Endodermal cell (in vitro differentiated cells): Measurements from ENCODE around the gene TRMT13. TPM values are rescaled to one million over a fixed set of nuclear protein-coding genes. Genes with fewer than 3 reads are reported as not detected.

Experiments used
- DNase-seq: peaks from one replicate; pipeline ENCODE4 v3.0.0-alpha.2; 2017
- H3K27ac ChIP-seq: 2 replicates; pipeline ENCODE4 v1.5.1; 2013; ENCODE audit warnings: mild to moderate bottlenecking, low read depth, low read length, moderate library complexity
- H3K27me3 ChIP-seq: 2 replicates; pipeline ENCODE4 v1.6.1; 2013; ENCODE audit warnings: mild to moderate bottlenecking, low read length, moderate library complexity; ENCODE audit not compliant: insufficient read depth, control insufficient read depth, poor library complexity, severe bottlenecking
- H3K36me3 ChIP-seq: 2 replicates; pipeline ENCODE4 v1.7.0; 2013; ENCODE audit warnings: mild to moderate bottlenecking, low read length, moderate library complexity; ENCODE audit not compliant: control insufficient read depth, insufficient read depth
- H3K4me1 ChIP-seq: one replicate; pipeline ENCODE4 v1.7.0; 2013; ENCODE audit warnings: low read length; ENCODE audit not compliant: control insufficient read depth, insufficient read depth
- H3K4me3 ChIP-seq: 2 replicates; pipeline ENCODE4 v1.5.1; 2013; ENCODE audit warnings: mild to moderate bottlenecking, low read length, moderate library complexity
- H3K9ac ChIP-seq: 2 replicates; pipeline ENCODE4 v1.6.1; 2013; ENCODE audit warnings: mild to moderate bottlenecking, low read length, moderate library complexity; ENCODE audit not compliant: poor library complexity, severe bottlenecking; ENCODE audit errors: extremely low read depth
- H3K9me3 ChIP-seq: 2 replicates; pipeline ENCODE4 v1.6.1; 2013; ENCODE audit warnings: mild to moderate bottlenecking, low read length, moderate library complexity; ENCODE audit not compliant: control insufficient read depth
- H3K27ac Mint-ChIP-seq: 2 replicates; pipeline ENCODE4 v1.8.0; 2020; ENCODE audit warnings: mixed read lengths
- H3K27me3 Mint-ChIP-seq: 2 replicates; pipeline ENCODE4 v1.8.0; 2021; ENCODE audit warnings: mild to moderate bottlenecking, mixed read lengths; ENCODE audit not compliant: insufficient read depth
- H3K36me3 Mint-ChIP-seq: 2 replicates; pipeline ENCODE4 v1.8.0; 2020; ENCODE audit warnings: low read depth, mixed read lengths
- H3K4me1 Mint-ChIP-seq: 2 replicates; pipeline ENCODE4 v1.8.0; 2020; ENCODE audit warnings: mixed read lengths
- H3K4me3 Mint-ChIP-seq: 2 replicates; pipeline ENCODE4 v1.8.0; 2020; ENCODE audit warnings: mild to moderate bottlenecking, moderate library complexity, mixed read lengths
- H3K9me3 Mint-ChIP-seq: 2 replicates; pipeline ENCODE4 v1.8.0; 2020; ENCODE audit warnings: mild to moderate bottlenecking, mixed read lengths
- CTCF ChIP-seq: fragments of 200-600 bp; sonication (generic); conservative IDR thresholded peaks from 2 replicates; pipeline ENCODE4 v1.5.0; 2021; ENCODE audit warnings: antibody characterized with exemption, mild to moderate bottlenecking
- WGBS, 2 experiments: methylation state at CpG; one replicate each; pipeline versions ENCODE4 v1.1.5 to v1.1.7; 2013; ENCODE audit warnings: missing lambda C conversion rate in 2 of 2, mixed read lengths in 1 of 2; ENCODE audit not compliant: insufficient coverage in 1 of 2, insufficient read length in 1 of 2; 5-methylcytosine and 5-hydroxymethylcytosine counted together
- total RNA-seq, 2 donors: library from RNA; stranded (reverse); fragmentation: NEBNext Ultra II Directional in 1 of 2; extraction: Animal tissue kit (Norgen Biotek cat#: 25700) in 1 of 2; gene quantifications; 2 replicates in 1 of 2; 3 replicates in 1 of 2; pipeline ENCODE4 v1.2.1, GENCODE V29; 2021

TRMT13 gene
- total RNA-seq, 2 donors from 2014 or later, result 11.4 to 18.9 TPM

DNA sequence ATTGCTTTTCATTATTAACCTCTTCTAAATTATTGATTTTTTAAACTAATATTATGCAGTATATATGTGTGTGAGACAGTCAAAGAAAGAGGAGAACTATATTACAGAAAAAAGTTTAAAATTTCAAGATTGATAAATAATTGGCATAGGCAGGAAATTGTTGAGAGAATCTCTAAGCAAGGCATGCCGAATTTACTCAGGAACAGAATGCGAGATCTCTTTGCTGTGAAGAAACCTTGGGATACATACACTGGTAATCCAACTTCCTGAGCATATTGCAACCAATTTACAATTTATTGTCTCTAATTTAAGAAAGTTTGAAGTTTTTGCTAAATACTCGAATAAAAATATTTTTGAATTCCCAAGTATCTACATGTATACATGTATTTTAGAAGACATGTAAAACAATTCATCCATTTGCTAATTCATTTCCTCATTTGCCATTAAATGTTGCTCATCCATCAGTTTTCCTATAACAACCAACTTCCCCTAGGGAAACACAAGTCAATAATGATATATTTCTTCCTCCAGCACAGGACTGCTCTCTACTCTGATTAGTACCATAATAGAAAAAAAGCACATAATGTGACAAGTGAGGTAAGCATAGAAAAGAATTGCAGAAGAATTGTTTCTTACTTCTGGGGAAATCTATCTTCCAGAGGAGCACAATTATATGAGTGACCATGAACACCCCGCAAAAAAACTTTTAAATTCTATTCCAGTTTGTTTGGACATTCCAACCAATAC is 44.5 kb downstream of the TRMT13 start:
- no peak overlapping the region for H3K9ac ChIP-seq
- H3K27ac Mint-ChIP-seq, result no peak overlapping the region
- H3K27me3 ChIP-seq, result no peaks in the 10 kb centered on the region
- no peaks in the 10 kb centered on the region for H3K27me3 Mint-ChIP-seq
- no peak overlapping the region for H3K4me3 ChIP-seq
- H3K27ac ChIP-seq, result no peak overlapping the region
- TF ChIP-seq CTCF, result no peak
- no peak for DNase-seq
- no peaks in the 10 kb centered on the region for H3K9me3 ChIP-seq
- no peak overlapping the region for H3K4me3 Mint-ChIP-seq
- no peaks in the 10 kb centered on the region for H3K36me3 Mint-ChIP-seq
- no peaks in the 10 kb centered on the region for H3K36me3 ChIP-seq
- H3K4me1 Mint-ChIP-seq, result no peaks in the 10 kb centered on the region
- 96 to 100% methylated on average over 1 to 3 of the region's 4 CpGs for WGBS, 2 experiments
- H3K9me3 Mint-ChIP-seq, result no peaks in the 10 kb centered on the region
- H3K4me1 ChIP-seq, result no peaks in the 10 kb centered on the region

GRCh38 chr1:100178091-100178490 is 45.1 kb downstream of the TRMT13 start, which contains the start of gene LRRC39:
Gene LRRC39 (minus strand): TSS chr1:100178256. CDS start chr1:100168516, 9,740 bp downstream.
- H3K27me3 ChIP-seq, result no peaks in the 10 kb centered on the region
- no peak for DNase-seq
- no peaks in the 10 kb centered on the region for H3K9me3 Mint-ChIP-seq
- H3K4me1 Mint-ChIP-seq, result no peaks in the 10 kb centered on the region
- TF ChIP-seq CTCF, result no peak
- no peak within 1 kb of the TSS for H3K9ac ChIP-seq
- no peak within 1 kb of the TSS for H3K4me3 Mint-ChIP-seq
- H3K9me3 ChIP-seq, result no peaks in the 10 kb centered on the region
- H3K27me3 Mint-ChIP-seq, result no peaks in the 10 kb centered on the region
- no peak within 1 kb of the TSS for H3K27ac ChIP-seq
- H3K36me3 ChIP-seq, result no peaks in the 10 kb centered on the region
- no peaks in the 10 kb centered on the region for H3K36me3 Mint-ChIP-seq
- WGBS, 2 experiments, result 76% methylated on average over 5 of the region's 5 CpGs; no CpG with 5 or more reads in 1 of the 2 experiments
- H3K4me3 ChIP-seq, result no peak within 1 kb of the TSS
- no peaks in the 10 kb centered on the region for H3K4me1 ChIP-seq
- no peak within 1 kb of the TSS for H3K27ac Mint-ChIP-seq

- no peaks in the 10 kb centered on the region for H3K9me3 Mint-ChIP-seq
- Histone ChIP-seq H3K9me3 (peaks cover 11% of the 10 kb centered on the region), H3K4me3 (no peak overlapping the region), H3K9ac (no peak overlapping the region), H3K27me3 (no peaks in the 10 kb centered on the region), H3K36me3 (peaks cover 4% of the 10 kb centered on the region), H3K4me1 (no peaks in the 10 kb centered on the region), H3K27ac (no peak overlapping the region)
- TF ChIP-seq CTCF, result no peak
- whole genome bisulfite sequencing, 2 experiments, result 89 to 96% methylated on average over 4 of the region's 4 CpGs
- H3K27ac Mint-ChIP-seq, result no peak overlapping the region
- H3K36me3 Mint-ChIP-seq, result no peaks in the 10 kb centered on the region
- no peak overlapping the region for H3K4me3 Mint-ChIP-seq
- DNase-seq, result no peak
- H3K4me1 Mint-ChIP-seq, result no peaks in the 10 kb centered on the region
- H3K27me3 Mint-ChIP-seq, result no peaks in the 10 kb centered on the region
Observed at GRCh38 chr1:100183370-100183769, 50.4 kb downstream of the TRMT13 start.
